ENCODE measurements around the gene AMOTL2.

DNA sequence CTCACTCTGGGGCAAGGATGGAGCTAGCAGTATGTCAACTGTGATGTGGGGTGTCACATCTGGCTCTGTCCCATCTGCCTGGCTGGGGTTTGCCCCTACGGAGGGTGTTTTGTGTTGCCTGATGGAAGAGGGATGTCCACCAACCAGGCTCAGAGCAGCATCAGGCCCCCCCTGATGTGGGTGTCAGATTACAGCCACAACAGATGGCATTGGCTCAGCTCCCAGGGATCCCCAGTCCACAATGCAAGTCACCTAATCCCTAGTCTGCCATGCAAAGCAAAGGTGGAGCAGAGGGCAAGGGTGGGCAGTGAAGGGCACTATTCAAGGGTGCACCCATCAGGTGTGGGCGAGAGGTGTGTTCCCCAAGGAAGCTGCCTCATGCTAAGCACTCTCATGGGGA lies 48.9 kb upstream of the AMOTL2 start:
- TF ChIP-seq RCOR1 (conservative IDR thresholded peaks at IDR 0.05; ENCODE audit: low read depth, low read length) (no peak), CREM (IDR thresholded peaks at IDR 0.05; ENCODE audit: low read depth) (no peak), IKZF1 (conservative IDR thresholded peaks at IDR 0.05) (no peak), POLR2AphosphoS5 (IDR thresholded peaks at IDR 0.05; ENCODE audit: low read length) (no peak), EZH2 (IDR thresholded peaks at IDR 0.05; ENCODE audit: borderline replicate concordance, control insufficient read depth, low read depth, low read length) (no peak), ZBTB33 (IDR thresholded peaks at IDR 0.05) (no peak), JUNB (IDR thresholded peaks at IDR 0.05) (no peak), ELK1 (IDR thresholded peaks at IDR 0.05; ENCODE audit: low read depth, low read length) (no peak), CHD2 (IDR thresholded peaks at IDR 0.05; ENCODE audit: borderline replicate concordance, low read depth, low read length) (no peak), MXI1 (IDR thresholded peaks at IDR 0.05; ENCODE audit: low read depth, low read length) (no peak), CHD1 (IDR thresholded peaks at IDR 0.05; ENCODE audit: low read depth, low read length) (no peak)
- TF ChIP-seq, protein P1, sequence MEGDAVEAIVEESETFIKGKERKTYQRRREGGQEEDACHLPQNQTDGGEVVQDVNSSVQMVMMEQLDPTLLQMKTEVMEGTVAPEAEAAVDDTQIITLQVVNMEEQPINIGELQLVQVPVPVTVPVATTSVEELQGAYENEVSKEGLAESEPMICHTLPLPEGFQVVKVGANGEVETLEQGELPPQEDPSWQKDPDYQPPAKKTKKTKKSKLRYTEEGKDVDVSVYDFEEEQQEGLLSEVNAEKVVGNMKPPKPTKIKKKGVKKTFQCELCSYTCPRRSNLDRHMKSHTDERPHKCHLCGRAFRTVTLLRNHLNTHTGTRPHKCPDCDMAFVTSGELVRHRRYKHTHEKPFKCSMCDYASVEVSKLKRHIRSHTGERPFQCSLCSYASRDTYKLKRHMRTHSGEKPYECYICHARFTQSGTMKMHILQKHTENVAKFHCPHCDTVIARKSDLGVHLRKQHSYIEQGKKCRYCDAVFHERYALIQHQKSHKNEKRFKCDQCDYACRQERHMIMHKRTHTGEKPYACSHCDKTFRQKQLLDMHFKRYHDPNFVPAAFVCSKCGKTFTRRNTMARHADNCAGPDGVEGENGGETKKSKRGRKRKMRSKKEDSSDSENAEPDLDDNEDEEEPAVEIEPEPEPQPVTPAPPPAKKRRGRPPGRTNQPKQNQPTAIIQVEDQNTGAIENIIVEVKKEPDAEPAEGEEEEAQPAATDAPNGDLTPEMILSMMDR (IDR thresholded peaks at IDR 0.05 in 2 of 3, conservative IDR thresholded peaks at IDR 0.05 in 1 of 3; ENCODE audit: control insufficient read depth in 2 of 3, extremely low read depth in 1 of 3, insufficient read depth in 1 of 3, low read depth in 3 of 3, low read length in 3 of 3), result no peak
- TF ChIP-seq, protein P2, sequence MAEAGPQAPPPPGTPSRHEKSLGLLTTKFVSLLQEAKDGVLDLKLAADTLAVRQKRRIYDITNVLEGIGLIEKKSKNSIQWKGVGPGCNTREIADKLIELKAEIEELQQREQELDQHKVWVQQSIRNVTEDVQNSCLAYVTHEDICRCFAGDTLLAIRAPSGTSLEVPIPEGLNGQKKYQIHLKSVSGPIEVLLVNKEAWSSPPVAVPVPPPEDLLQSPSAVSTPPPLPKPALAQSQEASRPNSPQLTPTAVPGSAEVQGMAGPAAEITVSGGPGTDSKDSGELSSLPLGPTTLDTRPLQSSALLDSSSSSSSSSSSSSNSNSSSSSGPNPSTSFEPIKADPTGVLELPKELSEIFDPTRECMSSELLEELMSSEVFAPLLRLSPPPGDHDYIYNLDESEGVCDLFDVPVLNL (IDR thresholded peaks at IDR 0.05; ENCODE audit: low read depth, low read length), result no peak
